ENCODE data around the gene TMC6. TPM values are rescaled to one million over a fixed set of nuclear protein-coding genes. Genes with fewer than 3 reads are reported as not detected.

Gene TMC6
- total RNA-seq, 4 donors from 2014 or later = 31.6 to 44.8 (median 39.0) TPM

DNA sequence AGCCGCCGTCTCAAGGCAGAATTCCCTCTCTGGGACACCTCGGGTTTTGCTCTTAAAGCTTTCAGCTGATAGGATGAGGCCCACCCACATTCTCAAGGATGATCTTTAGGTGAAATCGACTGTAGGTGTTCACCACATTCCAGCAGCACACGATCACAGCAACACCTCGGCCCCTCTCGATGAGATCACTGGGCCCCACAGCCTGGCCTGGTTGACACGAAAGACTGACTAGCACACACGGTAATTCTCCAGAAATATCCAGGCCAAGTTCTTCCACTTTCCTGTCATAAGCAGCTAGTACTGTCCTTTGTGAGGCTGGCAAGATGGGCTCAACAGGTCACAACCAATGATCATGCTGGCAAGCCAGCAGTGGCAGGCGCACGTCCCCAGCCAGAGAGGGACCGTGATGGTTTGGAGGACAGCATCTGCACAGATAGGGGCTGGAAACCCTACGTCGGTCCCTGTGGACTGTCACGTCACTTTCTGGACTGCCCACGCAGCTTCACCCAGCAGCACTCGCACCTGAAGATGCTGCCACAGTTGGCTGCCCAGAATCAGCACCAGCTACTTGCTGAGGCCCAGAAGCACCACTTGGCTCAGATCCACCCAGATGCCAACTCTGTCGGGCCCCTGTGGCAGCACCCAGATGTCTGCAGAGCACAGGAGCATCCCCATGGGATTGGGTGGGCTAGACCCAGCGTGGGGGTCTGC, 17.4 kb downstream of the TMC6 start:
- WGBS, 2 donors = 80% methylated on average over 18 of the region's 19 CpGs
- no peak overlapping the region for H3K4me3 ChIP-seq (ENCODE audit: low read depth, poor library complexity, severe bottlenecking)

GRCh38 chr17:78110363-78111015, 18.1 kb downstream of the TMC6 start:
- no peak overlapping the region for H3K4me3 ChIP-seq (ENCODE audit: low read depth, poor library complexity, severe bottlenecking)
- TF ChIP-seq POLR2A (IDR thresholded peaks at IDR 0.05) (no peak), CTCF (IDR thresholded peaks at IDR 0.05) (no peak)
- DNase-seq (ENCODE audit: low spot score in 2 of 2) = no peak
- WGBS, 2 donors = 85 to 86% methylated on average over 22 of the region's 22 CpGs
- intact Hi-C loops (cut with DNase I; ENCODE audit: low total_unique reads) = loop anchor here (5.0 kb wide), 1 partner anchor 142 kb away; no protein-coding TSS in a partner anchor

More for the DNA sequence above, 17.4 kb downstream of the TMC6 start:
- intact Hi-C loops (cut with DNase I; ENCODE audit: low total_unique reads) = loop anchor here (5.0 kb wide), 1 partner anchor 141 kb away; no protein-coding TSS in a partner anchor
- TF ChIP-seq POLR2A (IDR thresholded peaks at IDR 0.05) (no peak), CTCF (IDR thresholded peaks at IDR 0.05) (no peak)
- no peak for DNase-seq (ENCODE audit: low spot score in 2 of 2)

DNA sequence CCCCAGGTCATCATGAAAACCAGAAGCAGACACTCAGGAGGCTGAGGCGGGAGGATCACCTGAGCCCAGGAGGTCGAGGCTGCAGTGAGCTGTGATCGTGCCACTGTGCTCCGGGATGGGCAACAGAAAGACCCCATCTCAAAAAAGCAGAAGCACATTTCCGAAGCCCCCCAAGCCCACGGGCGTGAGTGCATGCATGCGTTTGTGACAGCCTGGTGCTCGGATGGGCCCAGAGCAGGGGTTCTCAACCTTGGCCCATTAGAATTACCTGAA, 19.1 kb downstream of the TMC6 start:
- TF ChIP-seq POLR2A (IDR thresholded peaks at IDR 0.05) (no peak), CTCF (IDR thresholded peaks at IDR 0.05) (no peak)
- DNase-seq (ENCODE audit: low spot score in 2 of 2) = no peak
- intact Hi-C loops (cut with DNase I; ENCODE audit: low total_unique reads) = no loop called here
- 76 to 96% methylated on average over 9 of the region's 9 CpGs for WGBS, 2 donors
- H3K4me3 ChIP-seq (ENCODE audit: low read depth, poor library complexity, severe bottlenecking) = no peak overlapping the region

- no peak for DNase-seq (ENCODE audit: low spot score in 2 of 2)
- no peak for TF ChIP-seq CTCF (IDR thresholded peaks at IDR 0.05)
- no peak for TF ChIP-seq POLR2A (IDR thresholded peaks at IDR 0.05)
- no peak overlapping the region for H3K4me3 ChIP-seq (ENCODE audit: low read depth, poor library complexity, severe bottlenecking)
- intact Hi-C loops (cut with DNase I; ENCODE audit: low total_unique reads) = no loop called here
- WGBS, 2 donors = 75 to 84% methylated on average over 18 of the region's 18 CpGs
Observed at GRCh38 chr17:78108726-78109488, 19.6 kb downstream of the TMC6 start.

GRCh38 chr17:78107976-78108725, 20.4 kb downstream of the TMC6 start:
- intact Hi-C loops (cut with DNase I; ENCODE audit: low total_unique reads) = no loop called here
- 89 to 92% methylated on average over 21 of the region's 21 CpGs for WGBS, 2 donors
- TF ChIP-seq CTCF (IDR thresholded peaks at IDR 0.05) (no peak), POLR2A (IDR thresholded peaks at IDR 0.05) (no peak)
- H3K4me3 ChIP-seq (ENCODE audit: low read depth, poor library complexity, severe bottlenecking) = no peak overlapping the region
- DNase-seq (ENCODE audit: low spot score in 2 of 2) = no peak

Data from lower leg skin (tissue), 4 donors.